Neural progenitor cell (in vitro differentiated cells): ENCODE data around the gene DCANP1.

Experiments
- CTCF ChIP-seq: fragments of 200-600 bp; sonication (generic); IDR thresholded peaks from 2 replicates; pipeline ENCODE4 v1.5.1; 2017; ENCODE audit warnings: antibody characterized with exemption, mild to moderate bottlenecking
- EZH2 ChIP-seq: fragments of 200-600 bp; sonication (generic); IDR thresholded peaks from 2 replicates; pipeline ENCODE4 v1.6.1; 2017; ENCODE audit warnings: antibody characterized with exemption, mild to moderate bottlenecking, moderate library complexity
- EZH2phosphoT487 ChIP-seq: fragments of 200-600 bp; sonication (generic); IDR thresholded peaks from 2 replicates; pipeline ENCODE4 v1.6.1; 2017; ENCODE audit warnings: antibody characterized with exemption

- TF ChIP-seq CTCF = no peak
- TF ChIP-seq EZH2 = peak; percentile 36
- TF ChIP-seq EZH2phosphoT487 = no peak
Measured at GRCh38 chr5:135476615-135477581, 29.8 kb upstream of the DCANP1 start.
